C4-2B (cell line): ENCODE data around the gene SCAF8.

Experiments
- H3K27ac ChIP-seq: fragments of 450-650 bp; 2 replicates; pipeline ENCODE4 v1.5.1; 2017
- CTCF ChIP-seq: fragments of 450-650 bp; conservative IDR thresholded peaks from 2 replicates; pipeline ENCODE4 v1.5.1; 2017; ENCODE audit warnings: mild to moderate bottlenecking
- ZFX ChIP-seq: fragments of 450-650 bp; IDR thresholded peaks from 2 replicates; pipeline ENCODE4 v1.6.1; 2017

The SCAF8 gene

GRCh38 chr6:154719854-154720253 lies 13.4 kb upstream of the SCAF8 start:
- H3K27ac ChIP-seq = no peak overlapping the region
- TF ChIP-seq CTCF (no peak), ZFX (no peak)

DNA sequence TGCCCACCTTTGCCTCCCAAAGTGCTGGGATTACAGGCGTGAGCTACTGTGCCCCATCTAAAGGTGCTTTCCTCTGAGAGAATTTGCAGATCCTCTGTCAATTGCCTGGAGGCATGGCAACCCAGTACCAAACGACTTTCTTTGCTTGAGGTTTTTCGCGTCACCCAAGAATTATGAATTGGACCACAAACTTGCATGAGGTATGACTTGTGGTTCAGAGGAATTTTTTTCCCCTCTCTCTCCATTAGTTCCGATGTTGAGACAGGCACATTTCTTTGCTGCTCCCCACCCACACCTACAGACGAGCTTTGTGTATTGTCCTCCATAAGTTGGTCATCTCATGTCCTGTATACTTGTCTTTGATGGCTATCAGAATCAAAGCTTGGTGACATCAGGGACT lies 11.8 kb upstream of the SCAF8 start:
- TF ChIP-seq CTCF = no peak
- TF ChIP-seq ZFX = no peak

DNA sequence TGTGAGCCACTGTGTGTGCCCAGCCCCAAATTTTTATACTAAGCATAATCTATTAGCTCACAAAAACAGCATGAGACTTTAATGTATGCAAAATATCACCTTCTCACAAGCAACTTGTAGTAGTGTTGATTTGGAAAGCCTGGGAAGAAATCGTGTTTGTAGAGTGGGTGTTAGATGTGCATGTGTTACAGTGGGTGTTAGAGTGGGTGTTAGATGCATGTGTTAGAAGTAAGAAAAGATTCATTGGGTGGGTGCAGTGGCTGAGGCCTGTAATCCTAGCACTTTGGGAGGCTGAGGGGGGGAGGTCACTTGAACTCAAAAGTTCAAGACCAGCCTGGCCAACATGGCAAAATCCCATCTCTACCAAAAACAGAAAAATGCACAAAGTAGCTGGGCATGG lies 6.3 kb upstream of the SCAF8 start:
- TF ChIP-seq CTCF (no peak), ZFX (no peak)

More for the DNA sequence above, 11.8 kb upstream of the SCAF8 start:
- H3K27ac ChIP-seq = no peak overlapping the region

GRCh38 chr6:154731296-154732218 lies 1.7 kb upstream of the SCAF8 start:
- TF ChIP-seq CTCF (no peak), ZFX (no peak)
- H3K27ac ChIP-seq = peak overlapping the region; percentile 97

More for the DNA sequence above, 6.3 kb upstream of the SCAF8 start:
- H3K27ac ChIP-seq = no peak overlapping the region

DNA sequence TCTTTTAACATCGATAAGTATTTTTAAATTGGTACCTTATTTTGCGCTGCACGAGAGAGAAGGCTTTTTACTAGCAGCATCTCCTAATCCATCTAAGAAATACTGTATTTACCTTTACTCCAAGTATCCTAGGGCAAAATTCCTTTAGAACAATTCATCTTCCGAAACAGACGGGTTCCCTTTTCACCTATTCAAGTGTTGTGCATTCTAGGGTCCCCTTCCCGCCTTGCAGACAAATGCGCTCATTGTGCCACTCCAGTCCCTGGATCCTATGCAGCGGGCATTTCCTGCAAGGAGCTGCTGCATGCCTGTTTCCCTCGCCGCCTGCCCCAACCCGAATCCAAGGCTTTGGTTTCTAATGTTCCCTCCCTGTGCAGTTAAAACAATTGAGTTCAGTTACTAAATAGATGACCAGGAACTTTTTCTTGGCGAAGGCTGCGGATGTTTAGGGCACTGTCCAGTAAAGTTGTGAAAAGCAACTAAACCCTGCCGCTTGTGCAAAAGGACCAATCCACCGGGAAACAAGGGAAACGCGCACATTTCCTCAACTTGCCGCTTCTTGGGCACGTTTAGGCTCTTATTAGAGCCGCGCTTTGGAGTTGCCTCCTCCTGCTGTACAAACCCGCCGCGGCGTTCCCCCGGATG lies 556 bp upstream of the SCAF8 start:
- TF ChIP-seq CTCF = no peak
- no peak for TF ChIP-seq ZFX
- H3K27ac ChIP-seq = peak overlapping the region; percentile 97

- peak overlapping the region; percentile 97 for H3K27ac ChIP-seq
- TF ChIP-seq ZFX (peak; percentile 84), CTCF (0 out of 2 replicates have a peak, but pooled peaks have one; percentile 44)
These were observed 588 bp downstream of the SCAF8 start for GRCh38 chr6:154733626-154734382.
